Measurements from ENCODE around the gene GNB2.

GNB2 gene

DNA sequence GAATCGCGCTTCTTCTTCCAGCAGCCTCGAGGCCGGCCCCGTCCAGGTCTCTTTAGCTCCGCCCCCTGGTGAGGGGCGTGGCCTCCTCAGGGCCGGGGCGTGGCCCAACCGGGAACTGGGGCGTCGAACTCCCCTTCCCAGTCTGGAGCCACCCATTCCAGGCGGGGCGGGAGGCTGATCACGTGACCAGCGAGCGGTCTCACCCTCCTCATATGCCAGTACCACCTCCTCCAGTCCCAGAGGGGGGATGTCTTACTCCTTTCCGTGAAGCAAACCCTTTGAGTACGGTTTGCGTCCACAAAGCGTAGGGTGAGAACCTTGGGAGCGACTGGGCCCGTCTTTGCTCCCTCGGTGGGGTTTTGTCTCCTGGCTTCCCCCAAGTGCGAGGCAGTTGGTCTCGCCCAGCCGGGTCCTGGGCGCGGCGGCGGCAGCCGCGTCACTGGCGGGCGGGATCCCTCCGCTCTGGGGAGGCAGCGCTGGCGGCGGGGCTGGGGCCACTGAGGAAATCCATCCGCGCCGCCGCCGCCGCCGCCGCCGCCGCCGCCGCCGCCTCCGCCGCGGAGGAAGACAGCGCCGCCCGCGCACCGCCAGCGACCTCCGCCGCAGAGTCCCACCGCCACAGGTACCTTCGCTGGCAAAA is at the start of gene GNB2:
GNB2 (plus strand) TSS at position 439 of the 640 bp plus-strand sequence. CDS start 2,526 bp downstream, outside the sequence.
- Histone ChIP-seq H3K79me2 (ENCODE audit: control insufficient read depth, low read length) (peaks cover 44% of the 10 kb centered on the region), H3K4me2 (ENCODE audit: low read length) (peak within 1 kb of the TSS; percentile 67), H4K20me1 (ENCODE audit: control insufficient read depth, insufficient read depth, low read depth, low read length) (peaks cover 9% of the 10 kb centered on the region; the same call in 1 of the 2 replicates), H3K4me1 (ENCODE audit: control insufficient read depth, low read length) (peaks cover 14% of the 10 kb centered on the region), H3F3A (ENCODE audit: control insufficient read depth, insufficient read depth) (peaks cover 4% of the 10 kb centered on the region), H3K36me3 (ENCODE audit: control insufficient read depth, low read length) (peaks cover 30% of the 10 kb centered on the region), H3K27ac (ENCODE audit: low read depth, low read length) (peak within 1 kb of the TSS; percentile 73), H3K27me3 (ENCODE audit: control insufficient read depth, low read length) (peaks cover 18% of the 10 kb centered on the region), H3K9me2 (replicated peaks; ENCODE audit: control insufficient read depth, low read length) (no peaks in the 10 kb centered on the region), H3K4me3 (ENCODE audit: low read length) (peak within 1 kb of the TSS; percentile 93), H3K9me3 (ENCODE audit: control insufficient read depth, insufficient read depth, low read length) (no peaks in the 10 kb centered on the region)
- TF ChIP-seq EZH2phosphoT487 (IDR thresholded peaks at IDR 0.05; ENCODE audit: borderline replicate concordance, low read length) = no peak
- TF ChIP-seq, protein P1, sequence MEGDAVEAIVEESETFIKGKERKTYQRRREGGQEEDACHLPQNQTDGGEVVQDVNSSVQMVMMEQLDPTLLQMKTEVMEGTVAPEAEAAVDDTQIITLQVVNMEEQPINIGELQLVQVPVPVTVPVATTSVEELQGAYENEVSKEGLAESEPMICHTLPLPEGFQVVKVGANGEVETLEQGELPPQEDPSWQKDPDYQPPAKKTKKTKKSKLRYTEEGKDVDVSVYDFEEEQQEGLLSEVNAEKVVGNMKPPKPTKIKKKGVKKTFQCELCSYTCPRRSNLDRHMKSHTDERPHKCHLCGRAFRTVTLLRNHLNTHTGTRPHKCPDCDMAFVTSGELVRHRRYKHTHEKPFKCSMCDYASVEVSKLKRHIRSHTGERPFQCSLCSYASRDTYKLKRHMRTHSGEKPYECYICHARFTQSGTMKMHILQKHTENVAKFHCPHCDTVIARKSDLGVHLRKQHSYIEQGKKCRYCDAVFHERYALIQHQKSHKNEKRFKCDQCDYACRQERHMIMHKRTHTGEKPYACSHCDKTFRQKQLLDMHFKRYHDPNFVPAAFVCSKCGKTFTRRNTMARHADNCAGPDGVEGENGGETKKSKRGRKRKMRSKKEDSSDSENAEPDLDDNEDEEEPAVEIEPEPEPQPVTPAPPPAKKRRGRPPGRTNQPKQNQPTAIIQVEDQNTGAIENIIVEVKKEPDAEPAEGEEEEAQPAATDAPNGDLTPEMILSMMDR (IDR thresholded peaks at IDR 0.05; ENCODE audit: low read depth, low read length, poor library complexity, severe bottlenecking) = no peak

DNA sequence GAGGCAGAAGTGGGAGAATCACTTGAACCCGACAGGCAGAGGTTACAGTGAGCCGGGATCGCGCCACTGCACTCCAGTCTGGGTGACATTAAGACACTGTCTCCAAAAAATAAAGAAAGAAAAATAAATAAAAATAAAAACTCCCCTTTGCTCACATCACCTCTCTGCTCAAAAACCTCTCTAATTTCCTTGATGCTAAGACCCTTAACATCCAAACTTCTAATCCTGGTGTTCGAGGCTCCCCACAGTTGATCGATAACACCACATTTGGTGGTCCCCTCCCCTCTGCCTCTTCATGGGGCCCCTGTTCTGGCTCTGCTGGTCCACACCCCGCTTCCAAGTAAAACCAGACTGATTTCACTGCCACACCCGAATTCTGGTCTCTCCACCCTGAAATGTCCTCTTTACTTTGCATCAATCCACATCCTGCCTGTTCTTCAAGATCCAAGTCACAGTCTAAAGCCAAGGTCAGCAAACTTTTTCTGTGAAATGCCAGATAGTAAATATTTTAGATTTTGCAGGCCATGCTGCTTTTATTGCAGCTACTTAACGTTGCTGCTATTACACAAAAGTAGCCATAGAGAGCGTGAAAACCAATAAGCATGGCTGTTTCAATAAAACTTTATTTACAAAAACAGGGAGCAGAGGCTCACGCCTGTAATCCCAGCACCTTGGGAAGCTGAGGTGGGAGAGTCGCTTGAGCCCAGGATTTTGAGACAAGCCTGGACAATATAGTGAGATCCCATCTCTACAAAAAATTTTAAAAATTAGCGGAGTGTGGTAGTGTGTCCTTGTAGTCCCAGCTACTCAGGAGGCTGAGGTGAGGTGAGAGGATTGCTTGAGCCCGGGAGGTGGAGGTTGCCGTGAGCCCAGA is 49.4 kb upstream of the GNB2 start:
- H3K9me2 ChIP-seq (replicated peaks; ENCODE audit: control insufficient read depth, low read length) = no peaks in the 10 kb centered on the region
- peaks cover 4% of the 10 kb centered on the region; the same call in 1 of the 2 replicates for H3F3A ChIP-seq (ENCODE audit: control insufficient read depth, insufficient read depth)
- H3K9me3 ChIP-seq (ENCODE audit: control insufficient read depth, insufficient read depth, low read length) = no peaks in the 10 kb centered on the region
- peaks cover 15% of the 10 kb centered on the region for H3K4me1 ChIP-seq (ENCODE audit: control insufficient read depth, low read length)
- no peak overlapping the region for H3K27ac ChIP-seq (ENCODE audit: low read depth, low read length)
- H3K79me2 ChIP-seq (ENCODE audit: control insufficient read depth, low read length) = no peaks in the 10 kb centered on the region
- H3K4me2 ChIP-seq (ENCODE audit: low read length) = no peak overlapping the region
- H3K4me3 ChIP-seq (ENCODE audit: low read length) = no peak overlapping the region
- peaks cover 8% of the 10 kb centered on the region for H3K27me3 ChIP-seq (ENCODE audit: control insufficient read depth, low read length)
- no peaks in the 10 kb centered on the region for H3K36me3 ChIP-seq (ENCODE audit: control insufficient read depth, low read length)
- no peaks in the 10 kb centered on the region for H4K20me1 ChIP-seq (ENCODE audit: control insufficient read depth, insufficient read depth, low read depth, low read length)
- no peak for TF ChIP-seq EZH2phosphoT487 (IDR thresholded peaks at IDR 0.05; ENCODE audit: borderline replicate concordance, low read length)
- TF ChIP-seq, protein P1 (IDR thresholded peaks at IDR 0.05; ENCODE audit: low read depth, low read length, poor library complexity, severe bottlenecking) = no peak

DNA sequence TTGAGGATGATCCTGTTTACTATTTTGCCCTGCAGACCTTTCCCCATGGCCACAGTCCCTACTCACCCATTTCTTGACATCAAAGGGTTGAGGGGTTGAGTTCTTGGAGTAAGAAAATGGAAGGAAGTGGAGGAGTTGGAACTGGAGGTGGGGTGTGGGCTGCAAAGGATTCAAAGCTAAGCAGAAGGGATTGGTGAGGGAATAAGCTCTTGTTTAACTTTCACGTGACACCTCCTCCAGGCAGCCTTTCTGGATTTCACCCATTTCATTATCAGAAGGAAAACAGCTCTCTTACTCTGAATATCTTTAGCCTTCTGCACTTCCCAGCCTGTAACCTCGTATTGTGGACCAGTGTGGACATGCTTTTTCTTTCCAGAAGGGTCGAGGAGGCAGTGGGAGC is 47.5 kb upstream of the GNB2 start:
- H3K79me2 ChIP-seq (ENCODE audit: control insufficient read depth, low read length) = no peaks in the 10 kb centered on the region
- H3K4me3 ChIP-seq (ENCODE audit: low read length) = peak overlapping the region; percentile 74
- H3F3A ChIP-seq (ENCODE audit: control insufficient read depth, insufficient read depth) = peaks cover 8% of the 10 kb centered on the region; the same call in 1 of the 2 replicates
- H3K9me2 ChIP-seq (replicated peaks; ENCODE audit: control insufficient read depth, low read length) = no peaks in the 10 kb centered on the region
- no peaks in the 10 kb centered on the region for H3K36me3 ChIP-seq (ENCODE audit: control insufficient read depth, low read length)
- no peak overlapping the region for H3K27ac ChIP-seq (ENCODE audit: low read depth, low read length)
- peaks cover 15% of the 10 kb centered on the region for H3K4me1 ChIP-seq (ENCODE audit: control insufficient read depth, low read length)
- TF ChIP-seq, protein P1 (IDR thresholded peaks at IDR 0.05; ENCODE audit: low read depth, low read length, poor library complexity, severe bottlenecking) = no peak
- TF ChIP-seq EZH2phosphoT487 (IDR thresholded peaks at IDR 0.05; ENCODE audit: borderline replicate concordance, low read length) = no peak
- peaks cover 3% of the 10 kb centered on the region for H3K27me3 ChIP-seq (ENCODE audit: control insufficient read depth, low read length)
- no peaks in the 10 kb centered on the region for H3K9me3 ChIP-seq (ENCODE audit: control insufficient read depth, insufficient read depth, low read length)
- H3K4me2 ChIP-seq (ENCODE audit: low read length) = peak overlapping the region; percentile 89
- no peaks in the 10 kb centered on the region for H4K20me1 ChIP-seq (ENCODE audit: control insufficient read depth, insufficient read depth, low read depth, low read length)
